GM18502 (cell line): Measurements from ENCODE around the gene PPP1R3F.
"Not testable (repeated sequence)": the region's sequence is repeated elsewhere in the genome, so short reads cannot be mapped to it uniquely, and the experiment has no call there.

ENCODE experiments used
- ATAC-seq: cut with Tn5 transposase; IDR thresholded peaks from one replicate; pipeline ENCODE4 v1.9.1; 2021; ENCODE audit warnings: mild to moderate bottlenecking; ENCODE audit not compliant: unreplicated experiment, poor library complexity

PPP1R3F gene

DNA sequence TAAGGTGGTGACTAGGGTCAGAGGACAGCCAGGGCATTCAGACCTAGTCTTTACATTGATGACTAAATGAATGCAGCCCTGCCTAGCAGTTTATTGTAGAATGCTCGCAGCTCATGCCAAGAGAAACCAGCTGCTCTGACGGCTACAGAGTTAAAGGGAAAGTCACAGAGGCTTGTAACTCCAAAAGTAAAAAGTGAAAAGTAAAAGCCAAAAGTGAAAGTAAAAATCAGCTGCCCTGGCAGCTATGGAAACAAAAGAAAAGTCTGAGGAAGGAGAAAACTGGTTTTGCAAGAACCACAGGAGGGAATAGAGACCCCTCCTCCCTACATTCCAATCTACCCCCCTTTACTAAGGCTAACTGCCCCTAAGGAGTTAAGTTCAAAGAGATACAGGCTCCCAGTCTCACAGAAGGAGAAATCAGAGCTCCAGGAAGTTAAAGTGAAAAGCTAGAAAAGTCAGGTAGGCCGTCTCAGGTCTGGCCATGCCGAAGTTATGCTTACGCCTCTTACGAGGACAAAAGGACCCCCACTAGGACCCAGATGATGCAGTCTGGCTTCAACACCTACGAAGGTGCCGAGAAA, 39.9 kb downstream of the PPP1R3F start:
- no peak for ATAC-seq

DNA sequence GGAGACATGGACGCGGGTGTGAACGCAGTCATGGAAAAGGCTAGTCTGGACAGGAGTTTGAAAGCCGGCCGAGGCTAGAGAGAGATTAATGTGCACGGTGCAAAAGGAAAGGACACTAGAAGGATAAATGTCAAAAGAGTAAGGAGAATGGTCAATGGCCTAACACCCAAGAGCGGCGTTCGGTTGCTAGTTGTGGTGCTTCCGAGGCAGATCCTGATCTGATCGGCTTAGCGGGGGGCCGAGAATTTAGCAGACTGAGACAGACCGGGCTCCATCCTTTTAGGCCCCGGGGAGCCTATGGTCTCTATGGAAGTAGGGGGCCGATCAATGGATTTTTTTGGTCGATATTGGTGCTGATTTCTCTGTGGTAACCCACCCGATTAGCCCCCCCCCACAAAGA, 40.8 kb downstream of the PPP1R3F start:
- no peak for ATAC-seq

DNA sequence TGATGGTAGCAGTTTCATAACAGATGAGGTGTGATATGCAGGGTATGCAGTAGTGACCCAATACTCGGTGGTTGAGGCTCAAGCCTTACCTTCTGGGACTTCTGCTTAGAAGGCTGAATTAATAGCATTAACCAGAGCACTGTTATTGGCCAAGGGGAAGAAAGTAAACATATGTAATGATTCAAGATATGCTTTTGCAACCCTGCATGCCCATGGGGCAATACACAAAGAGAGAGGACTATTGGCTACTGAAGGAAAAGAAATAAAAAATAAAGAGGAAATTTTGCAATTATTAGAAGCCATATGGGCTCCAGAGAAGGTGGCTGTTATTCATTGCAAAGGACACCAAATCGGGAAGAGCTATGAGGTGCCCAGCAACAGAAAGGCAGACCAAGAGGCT, 42.6 kb downstream of the PPP1R3F start:
- no peak for ATAC-seq

DNA sequence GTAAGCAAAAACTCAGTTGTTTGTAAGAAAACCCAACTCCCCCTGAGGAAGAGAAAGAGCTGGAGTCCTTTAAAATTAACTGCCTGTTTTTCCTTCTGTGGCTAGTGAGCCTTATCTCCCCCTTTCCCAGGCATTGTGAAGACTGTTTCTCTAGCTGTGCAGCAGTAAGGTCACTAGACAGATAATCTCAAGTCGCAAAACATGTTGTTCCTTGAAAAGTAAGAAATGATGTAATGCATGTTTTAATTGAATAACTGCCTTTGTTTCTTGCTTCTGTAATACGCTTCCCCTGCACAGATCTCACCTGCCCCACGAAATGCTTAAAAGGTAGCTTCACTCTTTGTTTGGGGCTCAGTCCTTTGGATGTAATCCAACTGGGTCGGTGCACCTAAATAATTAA, 46.5 kb downstream of the PPP1R3F start:
- ATAC-seq = no peak

DNA sequence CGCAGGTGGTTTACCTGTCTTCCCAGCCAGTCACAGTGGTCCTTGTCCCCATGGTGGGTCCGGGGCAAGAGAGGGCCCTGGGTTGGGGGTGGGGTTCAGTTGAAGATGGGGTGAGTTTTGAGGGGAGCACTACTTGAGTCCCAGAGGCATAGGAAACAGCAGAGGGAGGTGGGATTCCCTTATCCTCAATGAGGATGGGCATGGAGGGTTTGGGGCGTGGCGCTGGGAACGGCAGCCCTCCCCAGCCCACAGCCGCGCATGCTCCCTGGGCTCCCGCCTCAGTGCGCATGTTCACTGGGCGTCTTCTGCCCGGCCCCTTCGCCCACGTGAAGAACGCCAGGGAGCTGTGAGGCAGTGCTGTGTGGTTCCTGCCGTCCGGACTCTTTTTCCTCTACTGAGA, 52.1 kb downstream of the PPP1R3F start, which contains the start of gene GAGE12J:
TSS of gene GAGE12J (plus strand) at position 301 of the 400 bp plus-strand sequence. CDS start 1,157 bp downstream, outside the sequence.
- ATAC-seq = not testable (repeated sequence)

DNA sequence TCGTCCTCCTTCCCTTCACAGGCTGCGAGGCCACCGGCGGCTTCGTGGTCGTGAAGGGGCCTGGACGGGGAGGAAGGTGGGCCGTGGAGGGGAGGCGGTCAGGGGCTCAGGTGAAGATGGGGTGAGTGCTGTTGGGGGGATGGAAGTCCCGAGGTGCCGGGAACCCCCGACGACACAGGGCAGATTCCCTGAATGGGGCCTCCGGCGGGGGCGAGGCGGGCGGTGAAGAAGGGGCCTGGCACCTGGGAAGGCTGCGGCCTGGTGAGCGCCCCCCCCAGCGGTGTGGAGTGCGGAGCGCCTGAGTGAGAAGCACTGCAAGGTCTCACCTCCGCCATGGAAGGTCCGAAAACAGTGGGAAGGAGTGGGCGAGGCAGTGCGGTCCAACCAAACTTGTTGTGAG, 52.7 kb downstream of the PPP1R3F start:
- ATAC-seq = not testable (repeated sequence)

DNA sequence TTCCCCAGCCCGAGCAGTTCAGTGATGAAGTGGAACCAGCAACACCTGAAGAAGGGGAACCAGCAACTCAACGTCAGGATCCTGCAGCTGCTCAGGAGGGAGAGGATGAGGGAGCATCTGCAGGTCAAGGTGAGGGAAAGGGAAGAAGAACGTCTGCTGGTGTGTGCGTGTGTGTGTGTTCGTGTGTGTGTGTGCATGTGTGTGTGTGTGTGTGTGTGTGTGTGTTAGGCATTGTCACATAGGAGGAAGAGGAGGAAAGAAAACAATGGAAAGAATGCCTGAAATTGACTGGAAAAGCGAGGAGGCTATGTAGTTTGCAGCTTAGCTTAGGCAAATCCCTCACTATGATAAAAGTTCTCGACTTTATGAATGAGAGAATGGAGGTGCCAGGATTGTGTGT, 54.1 kb downstream of the PPP1R3F start:
- not testable (repeated sequence) for ATAC-seq

DNA sequence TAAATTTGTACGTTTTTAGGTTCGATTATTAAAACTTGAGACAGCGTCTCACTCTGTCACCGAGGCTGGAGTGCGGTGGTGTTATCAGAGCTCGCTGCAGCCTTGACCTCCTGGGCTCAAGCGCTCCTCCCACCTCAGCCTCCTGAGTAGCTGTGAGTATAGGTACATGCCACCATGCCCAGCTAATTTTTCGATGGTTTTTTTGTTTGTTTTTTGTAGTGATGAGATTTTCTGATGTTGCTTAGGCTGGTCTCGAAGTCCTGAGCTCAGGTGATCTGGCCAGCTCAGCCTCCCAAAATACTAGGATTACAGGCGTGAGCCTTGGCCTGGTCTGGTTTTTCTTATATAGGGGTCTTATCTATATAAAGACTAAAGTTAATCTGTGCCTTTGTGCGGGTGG, 60.8 kb downstream of the PPP1R3F start:
- ATAC-seq = not testable (repeated sequence)

DNA sequence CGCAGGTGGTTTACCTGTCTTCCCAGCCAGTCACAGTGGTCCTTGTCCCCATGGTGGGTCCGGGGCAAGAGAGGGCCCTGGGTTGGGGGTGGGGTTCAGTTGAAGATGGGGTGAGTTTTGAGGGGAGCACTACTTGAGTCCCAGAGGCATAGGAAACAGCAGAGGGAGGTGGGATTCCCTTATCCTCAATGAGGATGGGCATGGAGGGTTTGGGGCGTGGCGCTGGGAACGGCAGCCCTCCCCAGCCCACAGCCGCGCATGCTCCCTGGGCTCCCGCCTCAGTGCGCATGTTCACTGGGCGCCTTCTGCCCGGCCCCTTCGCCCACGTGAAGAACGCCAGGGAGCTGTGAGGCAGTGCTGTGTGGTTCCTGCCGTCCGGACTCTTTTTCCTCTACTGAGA, 61.7 kb downstream of the PPP1R3F start, which contains the start of gene GAGE13:
TSS of gene GAGE13 (plus strand) at position 301 of the 400 bp plus-strand sequence. CDS start 1,156 bp downstream, outside the sequence.
- ATAC-seq = not testable (repeated sequence)

DNA sequence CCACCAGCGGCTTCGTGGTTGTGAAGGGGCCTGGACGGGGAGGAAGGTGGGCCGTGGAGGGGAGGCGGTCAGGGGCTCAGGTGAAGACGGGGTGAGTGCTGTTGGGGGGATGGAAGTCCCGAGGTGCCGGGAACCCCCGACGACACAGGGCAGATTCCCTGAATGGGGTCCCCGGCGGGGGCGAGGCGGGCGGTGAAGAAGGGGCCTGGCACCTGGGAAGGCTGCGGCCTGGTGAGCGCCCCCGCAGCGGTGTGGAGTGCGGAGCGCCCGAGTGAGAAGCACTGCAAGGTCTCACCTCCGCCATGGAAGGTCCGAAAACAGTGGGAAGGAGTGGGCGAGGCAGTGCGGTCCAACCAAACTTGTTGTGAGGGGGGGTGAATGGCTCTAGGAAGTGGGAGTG, 62.2 kb downstream of the PPP1R3F start:
- not testable (repeated sequence) for ATAC-seq
